ENCODE measurements around the gene SSTR3.
"Not testable (repeated sequence)": the region's sequence is repeated elsewhere in the genome, so short reads cannot be mapped to it uniquely, and the experiment has no call there.

Gene SSTR3

DNA sequence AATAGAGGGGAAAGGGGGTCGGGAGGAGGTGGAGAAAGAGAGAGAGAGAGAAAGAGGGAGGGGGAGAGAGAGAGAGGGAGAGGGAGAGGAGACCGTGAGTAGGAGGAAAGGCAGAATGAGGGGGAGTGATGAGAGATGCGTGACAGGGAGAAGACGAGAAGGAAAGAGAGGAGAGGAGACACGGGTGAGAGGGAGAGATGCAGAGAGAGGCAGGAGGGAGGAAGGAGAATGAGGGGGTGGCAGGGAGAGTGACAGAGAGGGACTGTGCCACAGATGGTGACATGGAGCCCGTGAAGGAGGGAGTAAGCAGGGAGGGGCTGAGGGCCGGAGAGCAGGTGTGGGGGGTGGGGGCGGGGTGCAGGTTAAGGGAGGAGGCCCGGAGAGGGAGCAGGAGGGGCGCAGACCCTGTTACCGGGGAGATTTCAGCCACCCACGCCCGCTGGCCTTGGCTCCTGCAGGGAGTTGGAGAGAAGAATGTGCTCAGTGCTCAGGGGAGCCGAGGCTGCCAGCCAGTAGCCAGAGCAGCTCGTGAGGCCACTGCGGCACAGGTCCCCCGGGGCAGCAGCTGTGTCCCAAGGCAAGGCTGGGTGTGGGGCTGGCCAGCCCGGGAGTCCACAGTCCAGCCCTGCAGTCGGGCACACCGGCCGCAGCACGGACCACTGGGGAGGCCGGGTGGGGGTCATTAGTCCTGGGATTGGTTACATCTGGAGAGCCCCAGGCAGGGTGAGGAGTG lies at the start of gene SSTR3:
Gene SSTR3, minus strand, starts transcription at position 304 of the 733 bp plus-strand sequence. CDS start 4,674 bp downstream, outside the sequence.
- no peak for DNase-seq (ENCODE audit: low read depth in 4 of 4, low spot score in 1 of 4)

GRCh38 chr22:37260901-37261336 lies 48.6 kb upstream of the SSTR3 start:
- DNase-seq (ENCODE audit: low read depth in 4 of 4, low spot score in 1 of 4) = no peak

DNA sequence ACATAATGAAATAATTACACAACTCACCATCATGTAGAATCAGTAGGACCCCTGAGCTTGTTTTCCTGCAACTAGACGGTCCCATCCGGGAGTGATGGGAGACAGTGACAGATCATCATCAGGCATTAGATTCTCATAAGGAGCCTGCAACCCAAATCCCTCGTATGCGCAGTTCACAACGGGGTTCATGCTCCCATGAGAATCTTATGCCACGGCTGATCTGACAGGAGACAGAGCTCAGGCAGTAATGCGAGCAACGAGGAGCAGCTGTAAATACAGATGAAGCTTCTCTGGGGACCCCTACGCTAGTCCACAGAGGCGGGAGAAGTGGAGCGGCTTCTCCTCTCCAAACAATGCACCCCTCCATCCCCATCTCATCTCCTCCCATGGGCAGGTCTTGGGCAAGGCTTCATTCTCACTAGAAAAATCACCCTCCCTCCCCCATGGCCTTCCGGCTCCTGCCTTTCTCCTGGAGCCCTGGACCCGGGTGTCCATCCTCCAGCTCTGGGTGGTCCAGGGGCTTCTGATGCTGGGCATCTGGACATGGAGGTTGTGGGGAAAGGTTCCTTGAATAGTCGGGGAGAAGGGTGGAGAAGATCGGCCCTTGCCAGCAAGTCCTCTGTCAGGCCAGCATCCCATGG lies 48.0 kb upstream of the SSTR3 start:
- no peak for DNase-seq (ENCODE audit: low read depth in 4 of 4, low spot score in 1 of 4)

DNA sequence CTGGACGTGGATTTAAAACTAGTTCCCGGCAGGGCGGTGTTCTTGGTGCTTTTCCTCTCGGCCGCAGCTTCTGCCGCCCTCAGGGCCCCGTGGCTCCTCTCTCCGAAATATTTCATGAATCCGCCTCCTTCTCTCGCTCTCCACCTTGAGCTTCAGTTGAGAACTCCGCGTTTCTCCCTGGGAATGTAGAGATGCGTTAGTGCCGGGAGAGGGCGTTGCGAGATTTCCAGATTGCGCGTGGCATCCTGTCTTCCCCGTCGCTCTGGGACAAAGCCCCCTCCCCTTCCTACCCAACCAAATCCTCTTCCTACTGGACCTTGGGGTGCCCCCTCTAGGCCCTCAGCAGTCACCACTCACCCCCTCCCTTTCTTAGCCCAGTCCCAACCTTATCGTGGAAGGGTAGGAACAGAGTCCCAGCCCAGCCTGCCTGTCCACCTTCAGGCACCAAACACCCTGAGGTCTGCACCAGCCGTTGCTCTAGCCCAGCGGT lies 47.3 kb upstream of the SSTR3 start:
- DNase-seq (ENCODE audit: low read depth in 4 of 4, low spot score in 1 of 4) = no peak

- DNase-seq (ENCODE audit: low read depth in 4 of 4, low spot score in 1 of 4) = no peak
Measured at GRCh38 chr22:37258753-37259401, 46.6 kb upstream of the SSTR3 start.

DNA sequence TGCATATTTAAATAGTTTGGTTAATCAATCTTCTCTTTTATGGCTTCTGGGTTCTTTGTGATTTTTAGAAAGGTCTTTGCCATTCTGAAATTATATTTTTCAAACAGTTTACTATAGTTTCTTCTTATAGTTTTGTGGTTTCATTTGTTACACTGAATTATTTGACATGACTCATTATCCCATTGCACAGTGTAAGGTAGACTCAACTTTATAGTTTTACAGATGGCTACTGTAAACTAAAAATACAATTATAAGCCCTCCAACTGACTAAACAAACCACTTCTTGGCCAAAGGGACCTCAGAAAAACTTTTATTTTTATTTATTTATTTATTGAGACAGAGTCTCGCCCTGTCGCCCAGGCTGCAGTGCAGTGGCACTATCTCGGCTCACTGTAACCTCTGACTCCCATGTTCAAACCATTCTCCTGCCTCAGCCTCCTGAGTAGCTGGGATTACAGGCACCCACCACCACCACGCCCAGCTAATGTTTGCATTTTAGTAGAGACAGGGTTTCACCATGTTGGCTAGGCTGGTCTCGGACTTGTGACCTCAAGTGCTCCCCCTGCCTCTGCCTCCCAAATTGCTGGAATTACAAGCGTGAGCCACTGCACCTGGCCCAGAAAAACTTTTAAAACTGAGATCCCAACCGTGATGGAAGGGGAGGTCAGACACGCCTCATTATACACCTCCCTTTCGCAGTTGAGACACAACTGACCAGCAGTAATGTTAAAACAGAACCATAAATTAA lies 45.9 kb upstream of the SSTR3 start:
- no peak for DNase-seq (ENCODE audit: low read depth in 4 of 4, low spot score in 1 of 4)

DNA sequence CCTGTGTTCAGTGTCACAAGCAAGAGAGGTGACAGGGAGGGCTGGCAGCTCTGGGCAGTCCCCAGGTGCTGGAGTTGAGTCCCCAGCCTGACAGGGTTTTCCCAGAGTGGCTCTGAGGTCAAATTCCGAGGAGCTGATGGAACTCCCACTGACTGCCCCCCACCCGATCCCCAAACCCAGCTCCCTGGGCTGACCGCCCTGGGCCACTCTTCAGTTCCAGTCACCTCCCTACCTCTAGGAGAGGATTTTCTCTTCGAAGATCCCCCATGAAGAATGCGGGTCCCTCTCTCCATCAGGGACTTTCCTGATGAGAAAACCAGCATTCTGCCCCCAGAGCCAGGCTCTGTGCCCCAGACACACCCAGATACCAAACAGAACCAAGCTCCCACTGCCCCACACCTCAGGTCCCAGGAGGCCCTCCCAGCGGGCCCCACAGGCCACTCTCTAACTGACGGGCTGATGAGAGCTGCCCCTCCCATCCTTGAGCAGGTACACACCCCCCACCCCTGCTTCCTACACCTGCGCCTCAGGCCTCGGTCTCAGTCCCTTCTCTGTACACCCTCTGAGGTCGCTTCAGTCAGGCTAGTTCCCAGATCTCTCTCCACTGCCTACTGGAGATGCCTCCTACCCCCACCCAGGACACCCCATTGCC lies 43.9 kb upstream of the SSTR3 start:
- DNase-seq (ENCODE audit: low read depth in 4 of 4, low spot score in 1 of 4) = no peak

- no peak for DNase-seq (ENCODE audit: low read depth in 4 of 4, low spot score in 1 of 4)
Measured at GRCh38 chr22:37255558-37256006, 43.3 kb upstream of the SSTR3 start.

DNA sequence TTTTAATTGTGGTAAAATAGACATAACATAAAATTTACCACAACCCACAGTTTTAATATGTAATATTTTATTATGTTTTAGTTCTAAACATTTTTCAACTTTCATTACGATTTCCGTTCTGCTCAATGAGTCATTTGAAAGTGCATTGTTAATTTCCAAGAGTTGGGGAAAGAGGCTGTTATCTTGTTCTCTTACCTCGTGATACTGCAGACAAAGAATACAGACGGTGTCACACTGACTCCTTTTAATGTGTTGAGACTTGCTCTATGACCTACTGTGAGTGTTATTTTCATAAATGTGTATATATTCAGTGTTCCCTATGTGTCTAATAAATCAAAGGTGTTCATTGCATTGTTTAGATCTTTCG lies 42.6 kb upstream of the SSTR3 start:
- DNase-seq (ENCODE audit: low read depth in 4 of 4, low spot score in 1 of 4) = no peak

DNA sequence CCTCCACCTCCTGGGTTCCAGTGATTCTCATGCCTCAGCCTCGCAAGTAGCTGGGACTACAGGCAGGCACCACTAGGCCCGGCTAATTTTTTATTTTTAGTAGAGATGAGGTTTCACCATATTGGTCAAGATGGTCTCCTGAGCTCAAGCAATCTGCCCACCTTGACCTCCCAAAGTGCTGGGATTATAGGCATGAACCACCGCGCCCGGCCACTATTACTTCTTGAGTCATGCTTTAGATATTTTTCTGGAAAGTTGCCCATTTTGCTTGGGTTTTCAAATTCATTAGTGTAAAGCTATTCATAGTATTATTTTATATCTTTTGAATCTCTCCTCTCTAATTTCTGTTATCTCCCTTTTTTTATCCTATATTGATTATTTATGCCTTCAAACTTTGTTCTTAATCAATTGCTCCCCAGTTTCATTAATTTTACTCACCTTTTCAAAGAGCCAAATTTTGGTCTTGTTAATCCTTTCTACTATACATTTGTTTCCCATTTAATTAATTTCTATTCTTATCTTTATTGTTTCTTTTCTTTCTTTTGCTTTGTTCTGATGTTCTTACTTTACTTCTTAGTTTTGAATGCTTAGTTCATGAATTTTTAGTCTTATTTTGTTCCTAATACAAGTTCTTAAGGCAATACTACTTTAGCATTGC lies 42.1 kb upstream of the SSTR3 start:
- no peak for DNase-seq (ENCODE audit: low read depth in 4 of 4, low spot score in 1 of 4)

GRCh38 chr22:37253126-37253660 lies 40.9 kb upstream of the SSTR3 start:
- DNase-seq (ENCODE audit: low read depth in 4 of 4, low spot score in 1 of 4) = no peak

DNA sequence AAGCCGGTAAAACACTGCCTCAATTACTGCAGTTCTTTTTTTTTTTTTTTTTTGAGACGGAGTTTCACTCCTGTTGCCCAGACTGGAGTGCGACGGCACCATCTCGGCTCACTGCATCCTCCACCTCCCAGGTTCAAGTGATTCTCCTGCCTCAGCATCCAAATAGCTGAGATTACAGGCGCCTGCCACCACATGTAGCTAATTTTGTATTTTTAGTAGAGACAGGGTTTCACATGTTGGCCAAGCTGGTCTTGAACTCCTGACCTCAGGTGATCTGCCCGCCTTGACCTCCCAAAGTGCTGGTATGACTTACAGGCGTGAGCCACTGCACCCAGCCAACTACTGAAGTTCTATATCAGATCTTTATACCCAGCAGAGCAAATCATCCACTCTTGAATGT lies 39.6 kb upstream of the SSTR3 start:
- not testable (repeated sequence) for DNase-seq (ENCODE audit: low read depth in 4 of 4, low spot score in 1 of 4)

DNA sequence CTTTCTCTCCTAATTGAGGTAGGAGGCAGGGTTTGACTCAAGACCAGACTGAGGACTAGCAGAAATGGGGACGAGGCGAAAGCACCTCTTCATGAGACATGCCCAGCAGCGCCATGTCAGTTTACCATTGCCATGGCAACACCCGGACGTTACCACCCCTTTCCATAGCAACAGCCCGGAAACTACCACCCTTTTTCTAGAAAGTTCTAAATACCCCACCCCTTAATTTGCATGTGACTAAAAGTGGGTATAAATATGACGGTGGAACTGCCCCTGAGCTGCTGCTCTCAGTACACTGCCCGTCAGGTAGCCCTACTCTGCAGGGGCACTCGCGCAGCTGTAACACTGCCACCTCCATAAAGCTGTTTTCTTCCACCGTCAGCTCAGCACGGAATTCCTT lies 37.7 kb upstream of the SSTR3 start:
- DNase-seq (ENCODE audit: low read depth in 4 of 4, low spot score in 1 of 4) = no peak

DNA sequence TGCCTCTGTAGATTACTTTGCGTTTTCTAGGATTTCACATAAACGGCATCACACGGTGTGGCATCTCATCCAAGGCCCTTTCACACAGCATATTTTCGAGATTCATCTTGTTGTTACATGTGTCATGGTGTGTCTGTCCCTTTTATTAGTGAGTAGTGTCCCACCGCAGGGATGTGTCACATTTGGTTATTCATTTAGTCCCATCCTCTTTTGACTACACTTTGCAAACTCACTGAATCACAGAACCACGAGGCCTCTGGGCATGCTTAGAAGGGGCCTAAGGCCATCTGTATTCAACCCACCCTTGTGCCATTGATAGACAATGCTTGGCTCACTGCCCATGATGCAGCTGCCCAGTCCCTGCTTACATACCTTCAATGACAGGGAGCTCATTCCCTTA lies 36.0 kb upstream of the SSTR3 start:
- DNase-seq (ENCODE audit: low read depth in 4 of 4, low spot score in 1 of 4) = no peak

- DNase-seq (ENCODE audit: low read depth in 4 of 4, low spot score in 1 of 4) = no peak
Measured at GRCh38 chr22:37245740-37246139, 33.5 kb upstream of the SSTR3 start.

DNA sequence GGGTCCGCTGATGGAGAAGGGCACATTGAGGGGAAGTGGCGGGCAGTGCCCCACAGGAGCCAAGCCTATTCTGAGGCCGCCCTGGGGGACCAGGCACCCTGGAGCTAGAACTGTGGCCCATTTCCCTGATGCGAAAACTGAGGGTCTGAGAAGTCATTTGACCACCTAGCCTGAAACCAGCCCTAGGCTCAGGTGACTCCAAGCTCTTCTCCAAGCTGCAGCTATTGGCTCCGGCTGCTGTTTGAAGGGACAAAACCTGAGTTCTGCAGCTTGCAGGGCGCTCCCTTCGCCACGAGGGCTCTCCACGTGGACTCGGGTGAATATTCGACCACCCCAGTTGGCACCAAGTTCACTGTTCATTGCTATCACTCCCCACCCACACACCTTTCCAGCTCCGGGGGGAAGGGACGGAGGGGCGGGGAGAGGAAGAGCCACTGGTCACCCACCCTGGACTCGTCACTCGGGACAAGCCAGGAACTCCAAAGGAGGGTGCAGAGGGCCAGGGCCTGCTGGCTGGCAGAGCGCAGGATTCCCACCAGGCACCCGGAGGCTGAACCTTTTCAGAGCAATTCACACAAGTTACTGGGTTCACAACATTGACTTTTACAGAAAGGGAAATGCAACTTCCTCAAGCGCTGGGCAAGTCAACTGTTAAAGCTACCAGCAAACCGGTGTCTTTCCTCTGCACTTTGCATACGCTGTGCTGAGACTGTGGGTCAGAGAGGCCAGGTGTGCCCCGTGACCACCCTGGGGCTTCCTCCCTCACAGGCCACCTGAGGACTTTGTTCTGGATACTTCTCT lies 32.8 kb upstream of the SSTR3 start:
- DNase-seq (ENCODE audit: low read depth in 4 of 4, low spot score in 1 of 4) = no peak

- DNase-seq (ENCODE audit: low read depth in 4 of 4, low spot score in 1 of 4) = peak in 3 of 4 experiments; percentile 73 to 94 (median 84)
Measured at GRCh38 chr22:37244114-37244921, 32.0 kb upstream of the SSTR3 start, which contains the start of gene RAC2. Gene RAC2, minus strand, starts transcription at chr22:37244269. Its CDS starts 121 bp downstream, at chr22:37244148.

DNA sequence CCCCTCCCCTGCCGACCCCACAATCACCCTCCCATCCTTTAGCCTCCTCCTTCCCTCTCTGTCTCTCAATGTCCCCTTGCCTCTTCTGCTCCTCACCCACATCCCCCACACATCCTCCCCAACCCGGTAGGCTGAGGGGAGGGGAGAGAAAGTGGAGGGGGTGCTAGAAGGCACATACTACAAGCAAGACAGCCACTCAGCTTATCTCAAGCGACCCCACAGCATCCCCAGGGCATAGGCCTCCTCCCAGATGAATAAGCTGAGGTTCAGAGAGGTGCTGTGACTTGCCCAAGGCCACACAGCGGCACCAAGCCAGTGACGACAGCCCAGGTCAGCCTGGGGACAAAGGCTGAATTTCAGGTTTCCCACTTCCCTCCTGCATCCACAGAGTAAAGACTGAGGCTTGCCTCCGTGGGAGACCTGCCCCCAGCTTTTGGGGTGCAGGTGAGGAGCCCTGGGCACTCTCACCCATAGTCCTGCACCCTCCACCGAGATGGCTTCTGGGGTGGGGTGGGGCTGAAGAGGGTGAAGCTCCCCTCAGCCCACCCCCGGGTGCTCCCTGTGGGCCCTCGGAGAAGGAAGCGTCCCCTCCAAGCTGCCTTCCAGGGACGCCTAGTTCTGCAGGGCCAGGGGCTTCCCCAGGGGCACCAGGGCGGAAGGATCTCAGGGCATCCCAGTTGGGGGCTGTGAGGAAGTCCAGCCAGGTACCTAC lies 31.3 kb upstream of the SSTR3 start:
- no peak for DNase-seq (ENCODE audit: low read depth in 4 of 4, low spot score in 1 of 4)

Data from stimulated activated CD4-positive, alpha-beta T cell treated with anti-CD3 and anti-CD28 coated beads, Interleukin-1b, Interleukin-23, amount 100 ng/mL, for 24 hours (primary cell).